K562 (cell line): ENCODE data around the gene ERN1. TPM values are rescaled to one million over a fixed set of nuclear protein-coding genes. Genes with fewer than 3 reads are reported as not detected.
A peak's percentile ranks its signal among the peaks of the same experiment; 100 is the strongest.

Experiments used
- ATF1 ChIP-seq, 2 experiments: fragments of 450-650 bp in 1 of 2; IDR thresholded peaks; 2 replicates each; pipeline ENCODE4 v1.6.1; 2016; ENCODE audit warnings: missing compliant biosample characterization in 1 of 2, missing genetic modification characterization in 1 of 2
- BRCA1 ChIP-seq, 2 experiments: fragments of 450-650 bp in 1 of 2; sonication (generic) in 1 of 2; formaldehyde crosslinking in 1 of 2; IDR thresholded peaks; 2 replicates each; pipeline versions ENCODE4 v1.5.0 to v1.6.1; 2017 to 2020; ENCODE audit warnings: mild to moderate bottlenecking in 1 of 2, missing genetic modification reagents in 1 of 2
- DDX20 ChIP-seq: fragments of 450-650 bp; IDR thresholded peaks from 2 replicates; pipeline ENCODE4 v1.6.1; 2016; ENCODE audit warnings: missing genetic modification characterization, low read depth, mild to moderate bottlenecking, missing compliant biosample characterization, moderate library complexity
- FOS ChIP-seq: IDR thresholded peaks from 3 replicates; pipeline ENCODE4 v1.6.1; 2011; ENCODE audit not compliant: insufficient read length; ENCODE audit errors: extremely low read depth
- GABPB1 ChIP-seq: sonication (generic); formaldehyde crosslinking; IDR thresholded peaks from 2 replicates; pipeline ENCODE4 v1.8.0; 2022; ENCODE audit warnings: mild to moderate bottlenecking, missing genetic modification reagents
- IRF2 ChIP-seq: sonication (generic); formaldehyde crosslinking; IDR thresholded peaks from 2 replicates; pipeline ENCODE4 v1.8.1; 2022; ENCODE audit warnings: mild to moderate bottlenecking, missing genetic modification reagents
- MEF2D ChIP-seq: conservative IDR thresholded peaks from 2 replicates; pipeline ENCODE4 v1.6.1; 2016; ENCODE audit warnings: low read depth, missing genetic modification characterization, missing compliant biosample characterization
- MIER1 ChIP-seq: fragments of 450-650 bp; IDR thresholded peaks from 2 replicates; pipeline ENCODE4 v1.6.1; 2016; ENCODE audit warnings: antibody characterized with exemption, mild to moderate bottlenecking, low read depth
- NCOR1 ChIP-seq: fragments of 450-650 bp; IDR thresholded peaks from 2 replicates; pipeline ENCODE4 v1.6.1; 2016; ENCODE audit warnings: mild to moderate bottlenecking, moderate library complexity
- NFE2 ChIP-seq: IDR thresholded peaks from 2 replicates; pipeline ENCODE4 v1.6.1; 2014; ENCODE audit warnings: antibody characterized with exemption, low read depth
- PCBP2 ChIP-seq: fragments of 200-400 bp; formaldehyde crosslinking; IDR thresholded peaks from 2 replicates; pipeline ENCODE4 v1.6.1; 2018; ENCODE audit warnings: low read length, low read depth, mild to moderate bottlenecking, moderate library complexity; ENCODE audit not compliant: poor library complexity, severe bottlenecking
- PYGO2 ChIP-seq: fragments of 450-650 bp; IDR thresholded peaks from 2 replicates; pipeline ENCODE4 v1.6.1; 2016; ENCODE audit warnings: mild to moderate bottlenecking, missing genetic modification characterization, moderate library complexity, missing compliant biosample characterization
- RREB1 ChIP-seq: fragments of 250-450 bp; sonication (Bioruptor Pico); IDR thresholded peaks from 2 replicates; pipeline ENCODE4 v1.4.0; 2020
- SMARCA5 ChIP-seq: fragments of 450-650 bp; IDR thresholded peaks from 2 replicates; pipeline ENCODE4 v1.6.1; 2016
- ZBTB17 ChIP-seq: fragments of 450-650 bp; formaldehyde crosslinking; IDR thresholded peaks from 2 replicates; pipeline ENCODE4 v1.4.0; 2020; ENCODE audit warnings: mild to moderate bottlenecking
- ZFX ChIP-seq: sonication (generic); formaldehyde crosslinking; IDR thresholded peaks from 2 replicates; pipeline ENCODE4 v1.8.0; 2022; ENCODE audit warnings: mild to moderate bottlenecking, missing genetic modification reagents, moderate library complexity
- ZNF282 ChIP-seq: sonication (generic); formaldehyde crosslinking; IDR thresholded peaks from 2 replicates; pipeline ENCODE4 v1.8.1; 2023; ENCODE audit warnings: missing genetic modification reagents
- ZNF436 ChIP-seq: fragments of 250-450, 450-650 bp; sonication (Bioruptor Pico); formaldehyde crosslinking; IDR thresholded peaks from 2 replicates; pipeline ENCODE4 v1.7.0; 2020; ENCODE audit warnings: mild to moderate bottlenecking
- ZNF644 ChIP-seq: fragments of 200-800 bp; sonication (Bioruptor generic); IDR thresholded peaks from 2 replicates; pipeline ENCODE4 v1.6.1; 2016; ENCODE audit warnings: low read depth, missing genetic modification characterization, missing compliant biosample characterization
- polyA plus RNA-seq, 8 experiments: library from polyadenylated mRNA; depleted of rRNA in 4 of 8; stranded (reverse) in 5 of 8; unstranded in 3 of 8; fragments of >200 nt; fragmentation: Nextera tagmentation in 2 of 8; fragmentation: Illumina TruSeq in 1 of 8; extraction: Ambion mirVana in 2 of 8; extraction: Trizol in 1 of 8; gene quantifications; 2 replicates each; pipeline versions ENCODE4 v1.2.1 to v1.2.3, GENCODE V29; 2011 to 2014; ENCODE audit warnings: inconsistent platforms in 1 of 8, missing spikeins in 1 of 8
- total RNA-seq, 7 experiments: library from RNA; depleted of rRNA in 6 of 7; stranded (reverse); fragments of >200 nt in 6 of 7; fragmentation: Illumina TruSeq in 2 of 7; extraction: Trizol in 2 of 7; gene quantifications; 2 replicates each; pipeline versions ENCODE4 v1.2.1 to v1.2.3, GENCODE V29; 2011 to 2021; ENCODE audit warnings: low replicate concordance in 1 of 7
- TF ChIP-seq, protein P1 (sequence below): fragments of 450-650 bp; formaldehyde crosslinking; IDR thresholded peaks from 2 replicates; pipeline ENCODE4 v1.4.0; 2022; ENCODE audit warnings: missing genetic modification characterization
- TF ChIP-seq, protein P2 (sequence below): sonication (generic); formaldehyde crosslinking; IDR thresholded peaks from 2 replicates; pipeline ENCODE4 v1.8.0; 2022; ENCODE audit warnings: mild to moderate bottlenecking, missing genetic modification reagents

Gene ERN1
- total and polyA plus RNA-seq, 9 of the 15 experiments (the other 6 are each of a cell fraction or from before 2014, with no cell fraction given) = 2.1 to 22.5 (median 7.3) TPM

GRCh38 chr17:64129765-64130558, at the start of gene ERN1 (continued):
- TF ChIP-seq NFE2 (no peak), GABPB1 (CRISPR knock-in tag) (peak; percentile 80), MEF2D (tag) (no peak), PYGO2 (tag) (no peak), DDX20 (tag) (no peak), MIER1 (no peak), RREB1 (CRISPR knock-in tag) (no peak; the same call in 1 of the 2 replicates), IRF2 (CRISPR knock-in tag) (no peak; the same call in 1 of the 2 replicates), ZNF436 (CRISPR knock-in tag) (no peak), SMARCA5 (no peak), ZFX (peak; percentile 91), ATF1 (CRISPR knock-in tag; IDR thresholded peaks at IDR 0.05) (no peak), ATF1 (tag; IDR thresholded peaks at IDR 0.05) (peak; percentile 75), PCBP2 (no peak), BRCA1 (IDR thresholded peaks at IDR 0.05) (no peak), BRCA1 (CRISPR knock-in tag; IDR thresholded peaks at IDR 0.05) (no peak), ZNF282 (CRISPR knock-in tag) (0 out of 2 replicates have a peak, but pooled peaks have one; percentile 80), ZBTB17 (CRISPR knock-in tag) (peak; percentile 59; the same call in 1 of the 2 replicates), ZNF644 (tag) (no peak), NCOR1 (peak; percentile 19; the same call in 1 of the 2 replicates), FOS (no peak)
- TF ChIP-seq, protein P1, sequence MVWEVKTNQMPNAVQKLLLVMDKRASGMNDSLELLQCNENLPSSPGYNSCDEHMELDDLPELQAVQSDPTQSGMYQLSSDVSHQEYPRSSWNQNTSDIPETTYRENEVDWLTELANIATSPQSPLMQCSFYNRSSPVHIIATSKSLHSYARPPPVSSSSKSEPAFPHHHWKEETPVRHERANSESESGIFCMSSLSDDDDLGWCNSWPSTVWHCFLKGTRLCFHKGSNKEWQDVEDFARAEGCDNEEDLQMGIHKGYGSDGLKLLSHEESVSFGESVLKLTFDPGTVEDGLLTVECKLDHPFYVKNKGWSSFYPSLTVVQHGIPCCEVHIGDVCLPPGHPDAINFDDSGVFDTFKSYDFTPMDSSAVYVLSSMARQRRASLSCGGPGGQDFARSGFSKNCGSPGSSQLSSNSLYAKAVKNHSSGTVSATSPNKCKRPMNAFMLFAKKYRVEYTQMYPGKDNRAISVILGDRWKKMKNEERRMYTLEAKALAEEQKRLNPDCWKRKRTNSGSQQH (CRISPR knock-in tag) = no peak
- TF ChIP-seq, protein P2, sequence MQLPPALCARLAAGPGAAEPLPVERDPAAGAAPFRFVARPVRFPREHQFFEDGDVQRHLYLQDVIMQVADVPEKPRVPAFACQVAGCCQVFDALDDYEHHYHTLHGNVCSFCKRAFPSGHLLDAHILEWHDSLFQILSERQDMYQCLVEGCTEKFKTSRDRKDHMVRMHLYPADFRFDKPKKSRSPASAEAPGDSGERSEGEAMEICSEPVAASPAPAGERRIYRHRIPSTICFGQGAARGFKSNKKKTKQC (CRISPR knock-in tag) = peak; percentile 28; the same call in 1 of the 2 replicates
